ENCODE results near the gene C1orf50. TPM values are rescaled to one million over a fixed set of nuclear protein-coding genes. Genes with fewer than 3 reads are reported as not detected.

Gene C1orf50
- total and polyA plus RNA-seq, 10 donors = 1.5 to 9.8 (median 4.5) TPM

- no peak for DNase-seq
- Histone ChIP-seq H3K27ac (no peak overlapping the region), H3K36me3 (no peaks in the 10 kb centered on the region), H3K4me3 (no peak overlapping the region), H3K4me1 (peaks cover 0 to 19% (median 12%) of the 10 kb centered on the region in 6 donors), H3K9me3 (no peaks in the 10 kb centered on the region), H3K27me3 (replicated peaks in 1 of 7) (no peaks in the 10 kb centered on the region)
- TF ChIP-seq POLR2AphosphoS5 (IDR thresholded peaks at IDR 0.05) (no peak), CTCF (IDR thresholded peaks at IDR 0.05 in 8 of 11, conservative IDR thresholded peaks at IDR 0.05 in 3 of 11) (no peak), POLR2A (IDR thresholded peaks at IDR 0.05) (no peak)
- intact Hi-C loops (cut with DNase I; ENCODE audit: low total_unique reads) = no loop called here
- WGBS, 5 donors = 71 to 92% (median 88%) methylated on average over 7 to 14 of the region's 14 CpGs
These were observed 31.5 kb upstream of the C1orf50 start for GRCh38 chr1:42735477-42736105.

GRCh38 chr1:42736152-42736551 lies 30.9 kb upstream of the C1orf50 start:
- DNase-seq = no peak
- Histone ChIP-seq H3K4me3 (no peak overlapping the region), H3K27me3 (replicated peaks in 1 of 7) (no peaks in the 10 kb centered on the region), H3K36me3 (no peaks in the 10 kb centered on the region), H3K27ac (no peak overlapping the region), H3K4me1 (peaks cover 0 to 19% (median 12%) of the 10 kb centered on the region in 6 donors), H3K9me3 (no peaks in the 10 kb centered on the region)
- no peak for TF ChIP-seq CTCF (IDR thresholded peaks at IDR 0.05 in 8 of 11, conservative IDR thresholded peaks at IDR 0.05 in 3 of 11)
- TF ChIP-seq POLR2AphosphoS5 (IDR thresholded peaks at IDR 0.05) = no peak
- no peak for TF ChIP-seq POLR2A (IDR thresholded peaks at IDR 0.05)
- intact Hi-C loops (cut with DNase I; ENCODE audit: low total_unique reads) = no loop called here
- 51 to 77% (median 62%) methylated on average over 3 to 4 of the region's 4 CpGs for WGBS, 5 donors

GRCh38 chr1:42736571-42737200 lies 30.4 kb upstream of the C1orf50 start:
- DNase-seq = no peak
- no peaks in the 10 kb centered on the region for H3K9me3 ChIP-seq
- 80 to 92% (median 89%) methylated on average over 6 to 8 of the region's 8 CpGs for WGBS, 5 donors
- intact Hi-C loops (cut with DNase I; ENCODE audit: low total_unique reads) = no loop called here
- no peak for TF ChIP-seq POLR2AphosphoS5 (IDR thresholded peaks at IDR 0.05)
- no peak for TF ChIP-seq CTCF (IDR thresholded peaks at IDR 0.05 in 8 of 11, conservative IDR thresholded peaks at IDR 0.05 in 3 of 11)
- TF ChIP-seq POLR2A (IDR thresholded peaks at IDR 0.05) = no peak
- H3K4me3 ChIP-seq = no peak overlapping the region
- H3K27me3 ChIP-seq (replicated peaks in 1 of 7) = no peaks in the 10 kb centered on the region
- H3K36me3 ChIP-seq = no peaks in the 10 kb centered on the region
- H3K4me1 ChIP-seq = peaks cover 0 to 19% (median 12%) of the 10 kb centered on the region in 6 donors
- H3K27ac ChIP-seq = no peak overlapping the region

GRCh38 chr1:42737257-42737656 lies 29.8 kb upstream of the C1orf50 start:
- Histone ChIP-seq H3K27me3 (replicated peaks in 1 of 7) (no peaks in the 10 kb centered on the region), H3K36me3 (no peaks in the 10 kb centered on the region), H3K4me3 (no peak overlapping the region), H3K9me3 (no peaks in the 10 kb centered on the region), H3K27ac (no peak overlapping the region), H3K4me1 (peaks cover 0 to 19% (median 12%) of the 10 kb centered on the region in 6 donors)
- 12 to 28% (median 14%) methylated on average over 5 of the region's 5 CpGs for WGBS, 5 donors
- DNase-seq = no peak
- TF ChIP-seq POLR2A (IDR thresholded peaks at IDR 0.05) (no peak), POLR2AphosphoS5 (IDR thresholded peaks at IDR 0.05) (peak in 1 of 3 donors; percentile 12)
- intact Hi-C loops (cut with DNase I; ENCODE audit: low total_unique reads) = no loop called here
